ENCODE data around the gene ZNF638.

Gene ZNF638

DNA sequence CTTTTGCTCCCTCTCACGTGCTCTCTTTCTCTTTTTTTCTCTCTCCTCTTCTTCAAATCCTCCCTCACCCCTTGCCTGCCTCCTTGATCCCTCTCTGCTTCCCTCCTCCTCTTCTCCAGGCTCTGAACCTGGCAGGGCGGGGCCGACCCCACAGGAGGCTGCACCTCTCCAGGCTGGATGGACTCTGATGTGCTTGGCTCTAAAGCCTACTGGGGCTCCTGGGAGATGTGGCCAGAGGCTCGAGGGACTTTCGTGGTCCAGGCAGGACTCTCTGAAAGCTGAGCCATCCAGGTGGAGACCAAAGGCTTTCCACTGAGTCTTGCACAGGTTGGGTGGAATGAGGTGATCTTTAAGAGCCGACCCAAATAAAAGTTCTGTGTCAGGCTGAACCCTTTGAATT is 147.2 kb downstream of the ZNF638 start:
- no peaks in the 10 kb centered on the region for H3K27me3 ChIP-seq (ENCODE audit: insufficient read depth, low read length, poor library complexity, severe bottlenecking)
- H4K20me1 ChIP-seq (ENCODE audit: insufficient read depth, low read length, poor library complexity, severe bottlenecking): no peaks in the 10 kb centered on the region
- no peaks in the 10 kb centered on the region for H3K9me2 ChIP-seq (replicated peaks; ENCODE audit: low read depth, low read length)
- H3K4me1 ChIP-seq (ENCODE audit: insufficient read depth, low read length, poor library complexity, severe bottlenecking): no peaks in the 10 kb centered on the region
- H3K4me2 ChIP-seq (ENCODE audit: low read depth, low read length, poor library complexity, severe bottlenecking): no peak overlapping the region
- H2AFZ ChIP-seq (ENCODE audit: low read length): no peak overlapping the region
- H3K79me2 ChIP-seq (ENCODE audit: insufficient read depth, low read length): no peaks in the 10 kb centered on the region
- no peak overlapping the region for H3K9ac ChIP-seq (ENCODE audit: low read depth, low read length, poor library complexity, severe bottlenecking)
- no peak overlapping the region for H3K4me3 ChIP-seq (ENCODE audit: low read length, poor library complexity, severe bottlenecking)
- H3K36me3 ChIP-seq (ENCODE audit: insufficient read depth, low read length): no peaks in the 10 kb centered on the region
- H3F3A ChIP-seq (ENCODE audit: low read depth): no peaks in the 10 kb centered on the region
- TF ChIP-seq EZH2phosphoT487 (IDR thresholded peaks at IDR 0.05; ENCODE audit: borderline replicate concordance): no peak
- TF ChIP-seq, protein P1, sequence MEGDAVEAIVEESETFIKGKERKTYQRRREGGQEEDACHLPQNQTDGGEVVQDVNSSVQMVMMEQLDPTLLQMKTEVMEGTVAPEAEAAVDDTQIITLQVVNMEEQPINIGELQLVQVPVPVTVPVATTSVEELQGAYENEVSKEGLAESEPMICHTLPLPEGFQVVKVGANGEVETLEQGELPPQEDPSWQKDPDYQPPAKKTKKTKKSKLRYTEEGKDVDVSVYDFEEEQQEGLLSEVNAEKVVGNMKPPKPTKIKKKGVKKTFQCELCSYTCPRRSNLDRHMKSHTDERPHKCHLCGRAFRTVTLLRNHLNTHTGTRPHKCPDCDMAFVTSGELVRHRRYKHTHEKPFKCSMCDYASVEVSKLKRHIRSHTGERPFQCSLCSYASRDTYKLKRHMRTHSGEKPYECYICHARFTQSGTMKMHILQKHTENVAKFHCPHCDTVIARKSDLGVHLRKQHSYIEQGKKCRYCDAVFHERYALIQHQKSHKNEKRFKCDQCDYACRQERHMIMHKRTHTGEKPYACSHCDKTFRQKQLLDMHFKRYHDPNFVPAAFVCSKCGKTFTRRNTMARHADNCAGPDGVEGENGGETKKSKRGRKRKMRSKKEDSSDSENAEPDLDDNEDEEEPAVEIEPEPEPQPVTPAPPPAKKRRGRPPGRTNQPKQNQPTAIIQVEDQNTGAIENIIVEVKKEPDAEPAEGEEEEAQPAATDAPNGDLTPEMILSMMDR (conservative IDR thresholded peaks at IDR 0.05; ENCODE audit: low read length): no peak
- H3K9me3 ChIP-seq (ENCODE audit: insufficient read depth, low read depth, low read length): no peaks in the 10 kb centered on the region

DNA sequence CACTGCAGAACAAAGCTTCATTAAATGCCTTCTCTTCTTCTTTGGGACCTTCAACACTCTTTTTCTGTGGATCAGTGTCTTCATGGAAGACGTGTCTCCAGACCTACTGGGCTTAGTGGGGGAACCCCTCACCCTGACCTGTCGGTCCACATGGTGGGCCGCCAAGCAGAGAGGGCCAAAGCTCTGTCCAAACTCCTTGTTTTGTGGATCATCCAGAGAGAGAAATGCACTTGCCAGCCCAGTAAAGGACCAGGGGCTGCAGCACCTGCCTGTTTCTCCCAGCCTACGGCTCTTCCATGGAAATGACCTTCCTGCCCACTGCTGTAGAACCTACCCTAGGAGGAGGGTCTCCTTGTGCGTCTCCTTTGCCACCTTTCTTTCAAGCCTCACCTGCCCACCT is 147.7 kb downstream of the ZNF638 start:
- H3K9ac ChIP-seq (ENCODE audit: low read depth, low read length, poor library complexity, severe bottlenecking): no peak overlapping the region
- H3K27me3 ChIP-seq (ENCODE audit: insufficient read depth, low read length, poor library complexity, severe bottlenecking): no peaks in the 10 kb centered on the region
- H3K36me3 ChIP-seq (ENCODE audit: insufficient read depth, low read length): no peaks in the 10 kb centered on the region
- H3K4me3 ChIP-seq (ENCODE audit: low read length, poor library complexity, severe bottlenecking): no peak overlapping the region
- H3K9me2 ChIP-seq (replicated peaks; ENCODE audit: low read depth, low read length): no peaks in the 10 kb centered on the region
- H4K20me1 ChIP-seq (ENCODE audit: insufficient read depth, low read length, poor library complexity, severe bottlenecking): no peaks in the 10 kb centered on the region
- H2AFZ ChIP-seq (ENCODE audit: low read length): no peak overlapping the region
- no peaks in the 10 kb centered on the region for H3K9me3 ChIP-seq (ENCODE audit: insufficient read depth, low read depth, low read length)
- H3F3A ChIP-seq (ENCODE audit: low read depth): no peaks in the 10 kb centered on the region
- no peak overlapping the region for H3K4me2 ChIP-seq (ENCODE audit: low read depth, low read length, poor library complexity, severe bottlenecking)
- no peaks in the 10 kb centered on the region for H3K4me1 ChIP-seq (ENCODE audit: insufficient read depth, low read length, poor library complexity, severe bottlenecking)
- TF ChIP-seq, protein P1 (conservative IDR thresholded peaks at IDR 0.05; ENCODE audit: low read length): no peak
- TF ChIP-seq EZH2phosphoT487 (IDR thresholded peaks at IDR 0.05; ENCODE audit: borderline replicate concordance): no peak
- no peaks in the 10 kb centered on the region for H3K79me2 ChIP-seq (ENCODE audit: insufficient read depth, low read length)

DNA sequence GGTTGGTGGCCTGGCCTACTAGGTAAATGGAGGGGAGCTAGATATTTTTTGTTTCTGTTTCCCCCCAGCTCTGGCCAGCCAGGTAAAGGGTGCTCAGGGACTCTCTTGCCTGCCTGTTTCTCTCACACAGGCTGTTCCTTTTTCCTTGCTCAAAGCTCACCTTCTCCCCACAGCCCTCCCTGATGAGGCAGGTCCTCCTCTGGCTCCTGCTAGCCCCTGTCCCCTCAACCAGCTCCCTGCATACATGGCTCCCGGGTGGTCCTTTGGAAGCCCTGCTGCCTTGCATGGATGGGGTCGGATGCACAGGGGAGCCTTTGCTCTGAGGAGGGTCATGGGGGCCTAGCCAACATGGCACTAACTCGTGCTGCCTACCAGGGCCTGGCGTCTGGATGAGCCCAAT is 149.5 kb downstream of the ZNF638 start:
- H3K79me2 ChIP-seq (ENCODE audit: insufficient read depth, low read length): no peaks in the 10 kb centered on the region
- no peak for TF ChIP-seq EZH2phosphoT487 (IDR thresholded peaks at IDR 0.05; ENCODE audit: borderline replicate concordance)
- TF ChIP-seq, protein P1 (conservative IDR thresholded peaks at IDR 0.05; ENCODE audit: low read length): no peak
- no peaks in the 10 kb centered on the region for H3K9me3 ChIP-seq (ENCODE audit: insufficient read depth, low read depth, low read length)
- H3K4me3 ChIP-seq (ENCODE audit: low read length, poor library complexity, severe bottlenecking): no peak overlapping the region
- H4K20me1 ChIP-seq (ENCODE audit: insufficient read depth, low read length, poor library complexity, severe bottlenecking): no peaks in the 10 kb centered on the region
- no peaks in the 10 kb centered on the region for H3K9me2 ChIP-seq (replicated peaks; ENCODE audit: low read depth, low read length)
- H3K27me3 ChIP-seq (ENCODE audit: insufficient read depth, low read length, poor library complexity, severe bottlenecking): no peaks in the 10 kb centered on the region
- no peak overlapping the region for H2AFZ ChIP-seq (ENCODE audit: low read length)
- no peaks in the 10 kb centered on the region for H3K4me1 ChIP-seq (ENCODE audit: insufficient read depth, low read length, poor library complexity, severe bottlenecking)
- H3F3A ChIP-seq (ENCODE audit: low read depth): no peaks in the 10 kb centered on the region
- no peaks in the 10 kb centered on the region for H3K36me3 ChIP-seq (ENCODE audit: insufficient read depth, low read length)
- no peak overlapping the region for H3K9ac ChIP-seq (ENCODE audit: low read depth, low read length, poor library complexity, severe bottlenecking)
- no peak overlapping the region for H3K4me2 ChIP-seq (ENCODE audit: low read depth, low read length, poor library complexity, severe bottlenecking)

Measured in Loucy (cell line).